ENCODE results near the gene MINK1. TPM values are rescaled to one million over a fixed set of nuclear protein-coding genes. Genes with fewer than 3 reads are reported as not detected.

The MINK1 gene
- polyA plus RNA-seq, 2 of the 4 experiments (the other 2 are of a cell fraction) = 41.3 to 66.9 TPM

GRCh38 chr17:4944554-4945175 is 111.5 kb downstream of the MINK1 start:
- 0 out of 2 replicates have a peak, but pooled peaks have one; percentile 27 for TF ChIP-seq ESRRA (IDR thresholded peaks at IDR 0.05; ENCODE audit: borderline replicate concordance, low read length)
- TF ChIP-seq ZFP36 (IDR thresholded peaks at IDR 0.05; ENCODE audit: borderline replicate concordance, partially characterized antibody) = no peak
- no peak for TF ChIP-seq ATOH8 (CRISPR knock-in tag; IDR thresholded peaks at IDR 0.05; ENCODE audit: low read depth)
- peak; percentile 9 for TF ChIP-seq CHD2 (IDR thresholded peaks at IDR 0.05; ENCODE audit: low read length, partially characterized antibody)
- no peak; the same call in 1 of the 2 replicates for TF ChIP-seq HOXA7 (CRISPR knock-in tag; IDR thresholded peaks at IDR 0.05)
- no peak for TF ChIP-seq HOXB5 (CRISPR knock-in tag; IDR thresholded peaks at IDR 0.05)
- TF ChIP-seq MAZ (IDR thresholded peaks at IDR 0.05; ENCODE audit: borderline replicate concordance, low read depth, low read length) = no peak
- no peak for TF ChIP-seq BHLHE40 (IDR thresholded peaks at IDR 0.05; ENCODE audit: low read depth, low read length)
- no peak for TF ChIP-seq EP300 (IDR thresholded peaks at IDR 0.05)
- TF ChIP-seq PBX3 (IDR thresholded peaks at IDR 0.05) = peak; percentile 81
- TF ChIP-seq TP53 (CRISPR knock-in tag; IDR thresholded peaks at IDR 0.05) = peak; percentile 81
- 0 out of 2 replicates have a peak, but pooled peaks have one; percentile 3 for TF ChIP-seq POLR2A (IDR thresholded peaks at IDR 0.05; ENCODE audit: low read length)
- TF ChIP-seq HMGXB4 (CRISPR knock-in tag; IDR thresholded peaks at IDR 0.05; ENCODE audit: borderline replicate concordance) = peak; percentile 19; the same call in 1 of the 2 replicates
- TF ChIP-seq RFX5 (IDR thresholded peaks at IDR 0.05) = no peak
- TF ChIP-seq POLR2AphosphoS2 (conservative IDR thresholded peaks at IDR 0.05; ENCODE audit: low read length) = peak; percentile 94
- no peak for TF ChIP-seq FOXS1 (CRISPR knock-in tag; IDR thresholded peaks at IDR 0.05)
- no peak for TF ChIP-seq MYC (IDR thresholded peaks at IDR 0.05; ENCODE audit: borderline replicate concordance, low read length)
- no peak for TF ChIP-seq HDAC2 (IDR thresholded peaks at IDR 0.05)
- no peak for TF ChIP-seq SMC3 (IDR thresholded peaks at IDR 0.05)
- TF ChIP-seq REST (IDR thresholded peaks at IDR 0.05) = no peak
- peak; percentile 61 for TF ChIP-seq TFCP2L1 (CRISPR knock-in tag; IDR thresholded peaks at IDR 0.05)
- no peak for TF ChIP-seq SREBF2 (IDR thresholded peaks at IDR 0.05)
- TF ChIP-seq RARB (CRISPR knock-in tag; IDR thresholded peaks at IDR 0.05) = peak; percentile 86
- TF ChIP-seq NR3C1 (IDR thresholded peaks at IDR 0.05) = no peak
- peak in 1 of 2 experiments; percentile 55; a peak in 3 of 5 replicates for TF ChIP-seq JUN (IDR thresholded peaks at IDR 0.05)
- no peak for TF ChIP-seq PHF8 (IDR thresholded peaks at IDR 0.05; ENCODE audit: borderline replicate concordance, low read depth)
- no peak for TF ChIP-seq CBX2 (IDR thresholded peaks at IDR 0.05; ENCODE audit: borderline replicate concordance, low read depth)
- no peak for TF ChIP-seq MAX (IDR thresholded peaks at IDR 0.05)
- TF ChIP-seq HES2 (IDR thresholded peaks at IDR 0.05) = no peak
- Histone ChIP-seq H3K4me1 (peaks cover 55% of the 10 kb centered on the region), H3K4me3 (peak overlapping the region; percentile 98), H3K27ac (peak overlapping the region; percentile 99), H3K4me2 (peak overlapping the region; percentile 99), H3K9me3 (no peaks in the 10 kb centered on the region)
- FAIRE-seq (no peak), DNase-seq (ENCODE audit: low read depth in 1 of 2, low spot score in 1 of 2) (no peak), ATAC-seq (no peak)
- WGBS (ENCODE audit: missing lambda C conversion rate) = 62% methylated on average over 8 of the region's 8 CpGs
- ChIA-PET POLR2A (interaction anchor here (5.3 kb wide), 1 partner anchor 22 kb away, joined by 67 read pairs; the partner anchor contains the start of gene SPAG7), CTCF (interaction anchor here (0.6 to 3.7 kb wide), 4 partner anchors 18 to 89 kb away, joined by 3 to 17 read pairs (median 8); partner anchors contain the start of gene CAMTA2)

Data from A549 (cell line).